Measurements from ENCODE around the gene GRN.

GRCh38 chr17:44372036-44372435 is 26.9 kb downstream of the GRN start:
- TF ChIP-seq CTCF (IDR thresholded peaks at IDR 0.05; ENCODE audit: borderline replicate concordance, extremely low read depth, low read length, poor library complexity, severe bottlenecking) (no peak), EZH2 (IDR thresholded peaks at IDR 0.05; ENCODE audit: borderline replicate concordance, low read depth, low read length, severe bottlenecking) (no peak)
